Measurements from ENCODE around the gene PYROXD2. TPM values are rescaled to one million over a fixed set of nuclear protein-coding genes. Genes with fewer than 3 reads are reported as not detected.

Gene PYROXD2
- polyA plus RNA-seq, 1 donor from 2014 or later, result 0.11 TPM

DNA sequence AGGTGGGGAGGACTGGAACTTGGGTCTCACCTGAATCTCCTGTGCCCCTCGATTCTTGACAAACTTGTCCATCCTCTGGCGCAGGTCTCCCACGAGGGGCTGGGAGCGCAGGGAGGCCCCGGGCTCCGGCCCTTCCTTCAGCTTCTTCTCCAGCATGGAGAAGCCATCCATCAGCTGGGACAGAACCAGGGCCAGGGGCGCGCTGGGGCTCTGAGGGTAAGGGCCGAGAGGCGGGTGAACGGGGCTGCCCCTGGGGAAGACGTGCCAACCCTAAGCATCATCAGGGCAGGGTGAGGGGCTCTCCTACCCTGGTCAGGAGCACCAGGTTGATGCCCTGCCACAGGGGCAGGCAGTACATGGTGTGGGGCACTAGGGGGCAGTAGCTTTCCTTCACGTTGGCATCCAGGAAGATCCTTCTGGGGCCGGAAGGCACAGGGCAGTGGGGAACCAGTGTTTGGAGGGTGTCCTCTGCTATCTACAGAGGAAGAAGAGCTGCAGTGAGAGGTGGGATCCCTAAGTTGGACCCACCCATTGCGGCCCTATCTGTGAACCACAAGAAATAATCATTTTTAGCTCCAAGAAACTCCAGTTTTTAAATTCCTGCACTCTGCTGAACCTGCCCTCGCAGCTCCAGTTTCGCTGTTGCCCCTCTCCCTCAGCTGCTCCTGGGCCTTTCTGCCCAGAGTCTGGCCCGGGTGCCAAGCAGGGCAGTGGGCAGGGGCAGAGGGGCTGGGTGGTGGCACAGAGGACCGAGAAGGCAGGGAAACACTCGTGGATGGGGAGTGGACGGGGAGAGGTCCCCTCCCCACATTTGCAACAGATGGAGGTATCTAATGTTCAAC is 10.8 kb upstream of the PYROXD2 start:
- H3K9me2 ChIP-seq (ENCODE audit: insufficient read depth, low read length), result no peaks in the 10 kb centered on the region
- no peak overlapping the region for H3K9ac ChIP-seq (ENCODE audit: low read length)
- no peak overlapping the region for H3K4me2 ChIP-seq (ENCODE audit: low read length)
- H3K9me3 ChIP-seq (ENCODE audit: low read length), result no peaks in the 10 kb centered on the region
- no peaks in the 10 kb centered on the region for H3F3A ChIP-seq (ENCODE audit: insufficient read depth, low read length, poor library complexity, severe bottlenecking)
- H3K27me3 ChIP-seq (ENCODE audit: insufficient read depth, low read depth, low read length), result no peaks in the 10 kb centered on the region
- no peak overlapping the region for H3K27ac ChIP-seq (ENCODE audit: low read length)
- H3K36me3 ChIP-seq (ENCODE audit: insufficient read depth, low read length), result no peaks in the 10 kb centered on the region
- TF ChIP-seq RAD21 (conservative IDR thresholded peaks at IDR 0.05), result no peak
- no peak for TF ChIP-seq TAF1 (IDR thresholded peaks at IDR 0.05; ENCODE audit: low read depth)
- TF ChIP-seq, protein P1, sequence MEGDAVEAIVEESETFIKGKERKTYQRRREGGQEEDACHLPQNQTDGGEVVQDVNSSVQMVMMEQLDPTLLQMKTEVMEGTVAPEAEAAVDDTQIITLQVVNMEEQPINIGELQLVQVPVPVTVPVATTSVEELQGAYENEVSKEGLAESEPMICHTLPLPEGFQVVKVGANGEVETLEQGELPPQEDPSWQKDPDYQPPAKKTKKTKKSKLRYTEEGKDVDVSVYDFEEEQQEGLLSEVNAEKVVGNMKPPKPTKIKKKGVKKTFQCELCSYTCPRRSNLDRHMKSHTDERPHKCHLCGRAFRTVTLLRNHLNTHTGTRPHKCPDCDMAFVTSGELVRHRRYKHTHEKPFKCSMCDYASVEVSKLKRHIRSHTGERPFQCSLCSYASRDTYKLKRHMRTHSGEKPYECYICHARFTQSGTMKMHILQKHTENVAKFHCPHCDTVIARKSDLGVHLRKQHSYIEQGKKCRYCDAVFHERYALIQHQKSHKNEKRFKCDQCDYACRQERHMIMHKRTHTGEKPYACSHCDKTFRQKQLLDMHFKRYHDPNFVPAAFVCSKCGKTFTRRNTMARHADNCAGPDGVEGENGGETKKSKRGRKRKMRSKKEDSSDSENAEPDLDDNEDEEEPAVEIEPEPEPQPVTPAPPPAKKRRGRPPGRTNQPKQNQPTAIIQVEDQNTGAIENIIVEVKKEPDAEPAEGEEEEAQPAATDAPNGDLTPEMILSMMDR (IDR thresholded peaks at IDR 0.05; ENCODE audit: poor library complexity, severe bottlenecking), result no peak
- TF ChIP-seq EZH2 (IDR thresholded peaks at IDR 0.05; ENCODE audit: borderline replicate concordance, insufficient read depth, low read length, poor library complexity, severe bottlenecking), result no peak
- no peak for TF ChIP-seq EP300 (conservative IDR thresholded peaks at IDR 0.05; ENCODE audit: poor library complexity, severe bottlenecking)
- no peak for TF ChIP-seq MXI1 (conservative IDR thresholded peaks at IDR 0.05; ENCODE audit: poor library complexity, severe bottlenecking)
- no peak for TF ChIP-seq SMC3 (conservative IDR thresholded peaks at IDR 0.05; ENCODE audit: poor library complexity)
- no peak for TF ChIP-seq POLR2AphosphoS5 (IDR thresholded peaks at IDR 0.05)
- TF ChIP-seq REST (IDR thresholded peaks at IDR 0.05; ENCODE audit: borderline replicate concordance), result no peak
- H3K4me3 ChIP-seq (ENCODE audit: low read length), result no peak overlapping the region
- no peak overlapping the region for H2AFZ ChIP-seq (ENCODE audit: low read depth, low read length)
- H3K79me2 ChIP-seq (replicated peaks; ENCODE audit: insufficient read depth, low read length), result no peaks in the 10 kb centered on the region
- H4K20me1 ChIP-seq (ENCODE audit: insufficient read depth), result no peaks in the 10 kb centered on the region

DNA sequence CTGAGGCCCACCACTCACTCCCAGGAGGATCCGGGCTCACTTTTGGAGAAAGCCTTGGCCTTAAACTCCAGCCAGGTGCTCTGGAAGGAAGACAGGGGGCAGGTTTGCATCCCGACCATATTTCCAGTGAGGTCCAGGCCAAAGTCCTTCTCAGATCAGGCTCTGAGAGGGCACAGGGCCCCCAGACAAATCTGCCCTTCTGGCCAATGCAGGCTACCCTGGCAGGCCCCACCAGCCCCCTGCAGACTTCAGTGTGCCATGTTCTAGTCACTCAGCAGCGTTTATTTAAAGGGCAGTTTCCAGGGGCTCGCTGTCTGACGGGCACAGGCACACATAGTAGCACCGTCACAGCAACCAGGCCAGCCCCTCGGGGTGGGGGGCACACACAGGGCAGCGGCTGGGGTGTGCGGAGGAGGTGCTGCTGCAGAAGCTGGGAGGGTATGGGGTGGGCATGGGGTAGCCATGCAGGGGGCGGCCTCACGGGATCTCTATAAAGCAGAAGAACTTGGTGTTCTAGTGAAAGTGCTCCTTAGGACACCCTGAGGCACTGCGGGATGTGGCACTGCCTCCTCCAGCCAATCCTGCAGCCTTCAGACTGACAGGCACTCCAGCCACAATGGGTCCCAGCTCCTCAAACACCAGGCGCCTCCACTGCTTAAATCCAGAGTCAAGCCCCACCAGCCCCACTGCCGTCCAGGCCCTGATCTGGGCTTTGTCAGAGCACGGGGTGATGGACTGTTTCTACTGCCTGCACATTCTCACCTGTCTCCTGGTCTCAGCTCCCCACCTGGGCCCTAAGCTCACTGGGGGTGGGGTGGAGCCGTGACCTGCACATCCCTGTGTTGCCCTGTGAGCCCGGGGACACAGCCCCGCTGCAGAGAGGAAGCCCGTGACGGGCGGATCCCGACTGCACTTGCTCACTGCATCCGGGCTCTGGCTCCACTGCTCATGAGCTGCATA is 9.6 kb upstream of the PYROXD2 start:
- H3K36me3 ChIP-seq (ENCODE audit: insufficient read depth, low read length), result no peaks in the 10 kb centered on the region
- H2AFZ ChIP-seq (ENCODE audit: low read depth, low read length), result no peak overlapping the region
- no peak overlapping the region for H3K27ac ChIP-seq (ENCODE audit: low read length)
- TF ChIP-seq REST (IDR thresholded peaks at IDR 0.05; ENCODE audit: borderline replicate concordance) (no peak), POLR2AphosphoS5 (IDR thresholded peaks at IDR 0.05) (no peak), MXI1 (conservative IDR thresholded peaks at IDR 0.05; ENCODE audit: poor library complexity, severe bottlenecking) (no peak), RAD21 (conservative IDR thresholded peaks at IDR 0.05) (no peak), SMC3 (conservative IDR thresholded peaks at IDR 0.05; ENCODE audit: poor library complexity) (no peak), EZH2 (IDR thresholded peaks at IDR 0.05; ENCODE audit: borderline replicate concordance, insufficient read depth, low read length, poor library complexity, severe bottlenecking) (no peak), TAF1 (IDR thresholded peaks at IDR 0.05; ENCODE audit: low read depth) (no peak), EP300 (conservative IDR thresholded peaks at IDR 0.05; ENCODE audit: poor library complexity, severe bottlenecking) (no peak)
- TF ChIP-seq, protein P1 (IDR thresholded peaks at IDR 0.05; ENCODE audit: poor library complexity, severe bottlenecking), result no peak
- H3K79me2 ChIP-seq (replicated peaks; ENCODE audit: insufficient read depth, low read length), result no peaks in the 10 kb centered on the region
- no peaks in the 10 kb centered on the region for H3K27me3 ChIP-seq (ENCODE audit: insufficient read depth, low read depth, low read length)
- no peak overlapping the region for H3K9ac ChIP-seq (ENCODE audit: low read length)
- H4K20me1 ChIP-seq (ENCODE audit: insufficient read depth), result no peaks in the 10 kb centered on the region
- H3F3A ChIP-seq (ENCODE audit: insufficient read depth, low read length, poor library complexity, severe bottlenecking), result no peaks in the 10 kb centered on the region
- no peak overlapping the region for H3K4me2 ChIP-seq (ENCODE audit: low read length)
- H3K9me3 ChIP-seq (ENCODE audit: low read length), result no peaks in the 10 kb centered on the region
- no peaks in the 10 kb centered on the region for H3K9me2 ChIP-seq (ENCODE audit: insufficient read depth, low read length)
- no peak overlapping the region for H3K4me3 ChIP-seq (ENCODE audit: low read length)

Measured in neural cell (in vitro differentiated cells).